Measurements from ENCODE around the gene MTCH1.
"Not testable (repeated sequence)": the region's sequence is repeated elsewhere in the genome, so short reads cannot be mapped to it uniquely, and the experiment has no call there.

Gene MTCH1

GRCh38 chr6:36990401-36990800, 4.4 kb upstream of the MTCH1 start:
- not testable (repeated sequence) for DNase-seq

GRCh38 chr6:36989264-36989663, 3.3 kb upstream of the MTCH1 start:
- DNase-seq = no peak

DNA sequence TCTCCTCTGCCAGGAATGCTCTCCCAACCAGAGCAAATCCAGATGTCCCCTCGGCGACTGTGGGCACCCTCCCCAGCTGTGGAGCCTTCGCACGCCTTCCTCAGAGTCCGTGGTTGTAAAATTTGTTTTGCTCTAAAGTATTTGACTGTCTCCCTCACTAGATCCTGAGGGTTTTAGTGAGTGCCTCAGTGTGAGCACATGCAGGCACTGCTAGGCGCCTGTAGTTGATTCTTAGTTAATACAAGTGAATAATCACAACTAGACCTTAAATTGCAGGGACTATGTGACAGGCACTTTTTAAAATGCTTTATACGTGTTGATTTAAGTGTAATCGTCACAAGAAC, 680 bp upstream of the MTCH1 start:
- no peak for DNase-seq

- DNase-seq = no peak
These were observed 584 bp downstream of the MTCH1 start for GRCh38 chr6:36985417-36985807.

DNA sequence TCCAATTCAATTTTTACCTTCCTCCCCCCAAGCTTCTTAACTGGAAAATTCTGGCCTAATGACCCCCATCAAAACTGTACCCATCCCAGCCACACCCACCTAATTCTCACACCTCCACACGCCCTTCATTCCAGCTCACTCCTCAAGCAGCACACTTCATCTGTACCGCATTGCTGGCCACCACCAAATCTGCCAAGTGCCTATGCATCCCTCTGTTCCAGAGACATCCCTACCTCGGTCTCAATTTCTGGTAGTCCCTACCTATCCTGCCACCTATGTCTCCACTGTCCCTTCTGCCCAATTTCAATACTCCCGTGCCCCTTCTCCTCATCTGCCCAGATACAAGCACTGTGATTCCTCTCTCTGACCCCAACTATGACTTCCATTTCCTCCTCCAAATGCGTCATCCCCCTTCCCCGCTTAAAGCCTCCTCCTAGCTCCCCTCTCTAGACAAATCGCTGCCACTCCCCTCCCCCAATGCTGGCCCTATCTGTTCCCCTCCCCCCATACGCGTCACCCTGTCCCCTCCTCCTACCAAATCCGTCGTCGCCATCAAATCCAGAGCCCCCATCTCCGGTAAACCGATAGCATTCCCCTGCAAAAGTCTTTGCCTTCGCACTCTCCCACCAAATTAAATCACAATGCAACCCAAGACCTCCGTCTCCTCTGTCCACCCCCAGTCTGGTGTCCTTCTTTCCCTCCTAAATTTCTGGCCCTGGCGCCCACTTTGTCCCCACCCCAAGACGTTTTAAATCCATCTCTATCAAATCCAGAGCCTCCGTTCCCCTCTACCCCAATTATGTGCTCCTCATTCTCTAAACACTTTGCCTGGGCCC, 1.2 kb downstream of the MTCH1 start:
- DNase-seq = no peak

DNA sequence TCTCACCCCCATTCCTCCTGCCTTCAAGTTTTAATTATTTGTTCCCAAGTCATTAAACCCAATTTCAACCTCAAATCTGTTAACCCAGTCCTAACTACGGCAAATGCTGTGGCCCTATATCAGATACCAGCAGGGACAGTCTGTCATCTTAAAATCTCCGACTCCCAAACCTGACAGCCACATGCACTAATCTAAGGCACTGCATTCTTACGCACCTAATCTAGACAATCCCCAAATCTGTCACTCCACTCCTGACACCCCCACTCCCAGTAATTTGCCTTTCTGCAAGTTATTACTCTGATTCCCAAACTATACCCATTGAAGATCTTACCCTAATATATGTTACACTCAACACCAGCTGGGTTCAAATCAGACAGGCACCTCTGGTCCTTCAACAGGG, 2.5 kb downstream of the MTCH1 start:
- no peak for DNase-seq

GRCh38 chr6:36980876-36981619, 4.9 kb downstream of the MTCH1 start:
- DNase-seq = no peak

GRCh38 chr6:36980129-36980528, 5.9 kb downstream of the MTCH1 start:
- DNase-seq = no peak

DNA sequence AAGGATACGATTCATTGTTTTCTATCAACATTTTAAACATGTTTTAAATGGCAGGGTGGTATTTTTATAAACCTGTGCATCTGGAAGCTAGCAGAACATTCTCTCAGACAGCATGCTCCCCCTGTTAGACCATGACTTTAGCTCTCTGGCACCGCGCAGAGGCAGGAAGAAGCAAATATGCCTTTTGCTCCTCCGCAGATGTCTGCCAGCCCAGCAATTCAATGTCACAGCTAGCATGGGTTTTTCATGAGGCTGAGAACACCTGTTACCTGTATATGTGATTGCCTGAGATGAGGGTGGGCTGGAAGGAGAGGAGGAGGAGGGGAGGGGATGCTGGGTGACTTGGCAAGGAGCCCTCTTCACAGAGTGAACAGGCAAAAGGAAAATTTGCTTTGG, 6.7 kb downstream of the MTCH1 start:
- peak; percentile 48 for DNase-seq

DNA sequence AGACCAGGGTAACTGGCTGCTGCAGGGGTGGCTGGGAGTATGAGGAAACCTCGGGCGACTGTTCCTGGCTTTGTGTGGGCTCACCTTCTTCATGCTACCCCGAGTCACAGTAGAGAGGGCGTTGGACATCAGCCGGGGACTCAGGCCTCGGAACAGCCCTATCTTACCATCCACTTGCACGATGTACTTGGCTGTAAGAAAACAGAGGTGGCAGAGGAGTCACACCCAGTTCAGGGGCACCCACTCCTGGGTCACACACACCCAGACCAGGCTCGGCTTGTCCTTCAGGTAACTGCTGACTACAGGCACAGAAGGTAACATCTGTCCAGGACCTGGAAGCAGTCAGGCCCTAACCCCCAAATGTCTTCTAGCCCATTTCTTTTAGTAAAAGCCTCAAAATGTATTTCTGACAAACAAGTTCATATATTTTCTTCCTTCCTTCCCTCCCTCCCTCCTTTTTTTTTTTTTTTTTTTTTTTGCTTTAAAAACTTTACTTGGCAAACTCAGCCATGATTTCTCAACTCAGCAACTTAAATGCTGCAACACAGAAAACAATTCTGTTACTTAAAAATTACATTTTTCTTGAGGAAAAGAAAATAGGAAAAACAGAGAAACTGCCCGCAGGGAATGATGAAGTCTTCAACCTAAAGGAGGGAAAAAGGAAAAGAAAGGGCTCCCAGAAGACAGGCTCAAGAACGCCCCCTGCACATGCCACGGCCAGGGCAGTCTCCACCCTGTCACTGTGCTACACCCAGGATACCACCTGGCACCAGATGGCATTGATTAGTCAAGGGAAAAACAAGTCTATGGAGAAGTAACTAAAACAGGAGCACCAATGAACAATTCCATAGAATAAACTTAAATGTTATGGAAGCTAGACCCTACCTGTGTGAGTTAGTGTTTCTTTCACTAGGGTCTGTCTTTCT, 7.3 kb downstream of the MTCH1 start:
- DNase-seq = peak; percentile 55

GRCh38 chr6:36977470-36977941, 8.5 kb downstream of the MTCH1 start:
- no peak for DNase-seq

DNA sequence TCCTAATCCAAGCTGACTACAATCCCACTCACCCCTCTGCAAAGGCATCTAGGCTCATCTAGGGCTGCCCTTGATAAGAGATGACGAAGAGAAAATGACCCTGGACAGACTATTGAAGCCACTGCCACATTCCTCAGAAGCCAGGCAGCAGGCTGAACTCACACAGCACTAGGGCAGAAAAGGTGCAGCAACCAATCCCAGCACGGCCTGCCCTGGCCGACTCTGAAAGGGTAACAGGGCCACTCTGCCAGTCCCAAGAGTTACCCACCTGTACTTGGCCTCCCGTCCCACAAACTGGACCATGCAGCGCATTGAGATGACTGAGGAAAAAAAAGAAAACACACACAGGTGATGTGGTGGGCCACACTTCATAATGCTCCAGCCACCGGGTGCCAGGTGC, 9.1 kb downstream of the MTCH1 start:
- DNase-seq = no peak

GRCh38 chr6:36976509-36976908, 9.5 kb downstream of the MTCH1 start:
- DNase-seq = no peak

DNA sequence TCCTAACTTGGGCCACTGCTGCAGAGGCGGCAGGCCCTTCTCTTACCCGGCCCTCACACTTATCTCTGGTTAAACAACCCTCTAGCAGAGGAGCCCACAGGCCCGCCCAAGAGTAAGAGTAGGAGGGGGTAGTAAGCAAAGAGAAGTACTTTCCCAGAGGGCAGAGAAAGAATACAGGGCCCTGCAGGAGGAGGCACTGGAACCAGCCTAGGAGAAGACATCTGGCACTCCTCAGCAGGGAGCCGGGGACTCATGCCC, 10.1 kb downstream of the MTCH1 start:
- DNase-seq = no peak

GRCh38 chr6:36975231-36976006, 10.6 kb downstream of the MTCH1 start:
- no peak for DNase-seq

DNA sequence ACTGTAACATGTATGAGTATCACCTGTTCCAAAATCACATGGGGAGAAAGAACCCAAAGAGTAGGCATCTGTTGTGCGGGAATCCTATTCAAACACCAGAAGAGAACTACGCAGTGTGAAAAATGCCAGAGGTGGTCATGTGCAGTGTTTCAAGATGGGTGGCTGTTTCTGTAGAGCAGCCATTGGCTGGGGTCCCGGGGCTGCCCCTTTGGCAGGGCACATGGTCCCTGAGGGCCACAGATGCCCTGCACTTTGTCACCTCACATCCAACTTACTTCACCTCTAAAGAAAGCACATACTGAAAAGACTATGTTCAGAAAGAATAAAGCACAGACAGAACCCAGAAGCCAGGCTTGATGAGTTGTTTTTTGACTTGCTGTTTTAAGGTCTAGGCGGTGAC, 12.3 kb downstream of the MTCH1 start:
- no peak for DNase-seq

- DNase-seq = no peak
These were observed 12.8 kb downstream of the MTCH1 start for GRCh38 chr6:36973190-36973589.

GRCh38 chr6:36971921-36972673, 13.9 kb downstream of the MTCH1 start:
- no peak for DNase-seq

GRCh38 chr6:36970892-36971842, 14.8 kb downstream of the MTCH1 start:
- DNase-seq = peak; percentile 79

- no peak for DNase-seq
These were observed 15.8 kb downstream of the MTCH1 start for GRCh38 chr6:36969988-36970891.
